Measurements from ENCODE around the gene HOXD3.

DNA sequence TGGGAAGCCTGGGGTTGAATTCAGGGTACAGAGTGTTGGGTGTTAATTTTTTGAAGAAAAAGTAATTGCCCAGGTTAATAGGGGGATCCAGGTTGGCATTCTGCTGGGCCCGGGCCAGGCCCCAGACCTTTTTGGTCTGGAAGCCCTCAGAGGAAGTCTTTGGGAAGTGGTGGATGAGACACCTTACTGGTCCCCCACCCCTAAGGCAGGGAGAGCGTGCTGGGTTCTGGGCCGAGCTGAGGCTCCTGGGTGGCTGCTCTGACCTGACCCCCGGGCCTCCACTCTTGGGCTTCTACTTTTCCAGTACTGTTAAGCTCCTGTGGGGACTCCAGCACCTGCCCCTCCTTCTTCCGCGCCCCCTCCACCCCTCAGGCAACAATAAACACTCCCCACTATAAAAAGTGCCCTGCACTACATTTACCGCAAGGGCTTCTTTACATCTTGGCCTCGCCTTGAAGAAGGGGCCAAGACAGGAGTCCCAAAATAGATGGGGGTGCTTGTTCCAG, 753 bp upstream of the HOXD3 start:
- TF ChIP-seq, protein P1, sequence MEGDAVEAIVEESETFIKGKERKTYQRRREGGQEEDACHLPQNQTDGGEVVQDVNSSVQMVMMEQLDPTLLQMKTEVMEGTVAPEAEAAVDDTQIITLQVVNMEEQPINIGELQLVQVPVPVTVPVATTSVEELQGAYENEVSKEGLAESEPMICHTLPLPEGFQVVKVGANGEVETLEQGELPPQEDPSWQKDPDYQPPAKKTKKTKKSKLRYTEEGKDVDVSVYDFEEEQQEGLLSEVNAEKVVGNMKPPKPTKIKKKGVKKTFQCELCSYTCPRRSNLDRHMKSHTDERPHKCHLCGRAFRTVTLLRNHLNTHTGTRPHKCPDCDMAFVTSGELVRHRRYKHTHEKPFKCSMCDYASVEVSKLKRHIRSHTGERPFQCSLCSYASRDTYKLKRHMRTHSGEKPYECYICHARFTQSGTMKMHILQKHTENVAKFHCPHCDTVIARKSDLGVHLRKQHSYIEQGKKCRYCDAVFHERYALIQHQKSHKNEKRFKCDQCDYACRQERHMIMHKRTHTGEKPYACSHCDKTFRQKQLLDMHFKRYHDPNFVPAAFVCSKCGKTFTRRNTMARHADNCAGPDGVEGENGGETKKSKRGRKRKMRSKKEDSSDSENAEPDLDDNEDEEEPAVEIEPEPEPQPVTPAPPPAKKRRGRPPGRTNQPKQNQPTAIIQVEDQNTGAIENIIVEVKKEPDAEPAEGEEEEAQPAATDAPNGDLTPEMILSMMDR (IDR thresholded peaks at IDR 0.05) = no peak
- no peak for TF ChIP-seq POLR2A (IDR thresholded peaks at IDR 0.05)
